ENCODE data around the gene PDGFA.
A peak's percentile ranks its signal among the peaks of the same experiment; 100 is the strongest.

Gene PDGFA

DNA sequence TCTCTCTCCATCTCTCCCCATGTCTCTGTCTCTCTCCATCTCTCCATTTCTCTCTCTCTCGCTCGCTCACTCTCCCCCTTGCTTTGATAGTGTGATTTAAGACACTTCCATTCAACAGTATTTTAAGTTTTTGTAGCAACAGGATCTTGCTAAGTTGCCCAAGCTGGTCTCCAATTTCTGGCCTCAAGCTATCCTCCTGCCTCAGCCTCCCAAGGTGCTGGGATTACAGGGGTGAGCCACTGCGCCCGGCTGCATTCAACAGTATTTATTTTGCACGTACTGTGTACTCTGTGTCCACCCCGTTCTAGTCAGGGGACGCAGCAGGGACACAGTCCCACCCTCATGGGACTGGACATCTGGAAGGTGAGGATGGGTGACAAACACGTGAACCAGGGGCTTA, 14.4 kb upstream of the PDGFA start:
- no peak overlapping the region for H3K9ac ChIP-seq (ENCODE audit: low read depth, low read length)
- no peaks in the 10 kb centered on the region for H3K36me3 ChIP-seq (ENCODE audit: insufficient read depth, low read length)
- H3K9me3 ChIP-seq (ENCODE audit: control insufficient read depth, insufficient read depth, low read length): no peaks in the 10 kb centered on the region
- peaks cover 14% of the 10 kb centered on the region; the same call in 1 of the 2 replicates for H3K4me1 ChIP-seq (ENCODE audit: insufficient read depth, low read length)

DNA sequence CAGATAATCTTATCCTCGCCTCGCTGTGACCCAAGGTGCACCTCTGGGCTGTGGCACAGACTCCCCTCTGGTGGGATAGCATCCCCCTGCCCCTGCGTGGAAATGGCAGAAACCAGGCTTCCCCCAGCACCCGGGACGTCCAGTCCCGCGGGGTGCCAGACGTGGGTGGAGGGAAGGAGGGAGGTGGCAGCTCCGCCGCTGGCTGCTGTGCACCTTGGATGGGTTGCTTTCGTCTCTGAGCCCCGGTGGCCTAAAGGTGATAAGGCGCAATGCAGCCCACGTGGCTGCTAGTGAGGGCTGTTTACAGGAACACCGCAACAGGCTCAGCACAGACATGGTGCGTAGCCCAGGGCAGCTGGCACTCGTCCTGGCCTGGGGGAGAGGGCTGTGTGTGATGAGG, 13.6 kb upstream of the PDGFA start:
- no peak overlapping the region for H3K9ac ChIP-seq (ENCODE audit: low read depth, low read length)
- H3K4me1 ChIP-seq (ENCODE audit: insufficient read depth, low read length): peaks cover 7% of the 10 kb centered on the region; the same call in 1 of the 2 replicates
- H3K9me3 ChIP-seq (ENCODE audit: control insufficient read depth, insufficient read depth, low read length): no peaks in the 10 kb centered on the region
- H3K36me3 ChIP-seq (ENCODE audit: insufficient read depth, low read length): no peaks in the 10 kb centered on the region

DNA sequence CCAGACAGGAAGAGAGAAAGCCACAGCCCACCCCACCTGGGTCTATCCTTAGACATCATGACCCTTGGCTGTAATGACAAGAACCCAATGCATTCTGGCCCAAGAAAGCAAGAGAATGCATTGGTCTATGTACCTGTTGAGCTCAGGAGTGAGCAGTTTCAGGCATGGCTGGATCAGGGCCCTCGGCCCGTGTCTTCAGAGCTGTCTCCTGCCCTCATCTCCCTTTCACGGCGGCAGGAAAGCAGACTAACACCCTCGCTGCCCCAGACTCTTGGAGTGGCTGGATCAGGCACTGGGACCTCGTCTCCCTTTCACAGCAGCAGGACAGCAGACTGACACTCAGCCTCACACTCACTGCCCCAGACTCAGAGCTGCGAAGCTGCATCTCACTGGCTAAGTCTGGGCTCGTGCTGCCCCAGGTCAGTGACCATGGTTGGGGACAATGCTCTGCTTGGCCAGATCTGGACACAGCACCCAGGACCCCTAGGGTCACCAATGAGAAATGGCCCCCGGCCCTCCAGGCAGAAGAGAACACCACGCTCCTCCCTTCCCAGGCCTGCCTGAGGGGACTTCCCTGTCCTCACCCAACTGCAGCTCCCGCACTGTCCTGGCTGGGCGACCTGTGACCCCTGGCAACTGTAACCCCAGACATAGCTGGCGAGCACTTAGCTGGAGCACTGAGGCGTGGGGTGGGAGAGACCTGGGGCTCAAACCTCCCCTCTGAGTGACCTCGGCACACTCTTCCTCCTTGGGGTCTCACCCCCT, 12.9 kb upstream of the PDGFA start:
- Histone ChIP-seq H3K4me1 (ENCODE audit: insufficient read depth, low read length) (peaks cover 1% of the 10 kb centered on the region; the same call in 1 of the 2 replicates), H3K9ac (ENCODE audit: low read depth, low read length) (no peak overlapping the region), H3K36me3 (ENCODE audit: insufficient read depth, low read length) (no peaks in the 10 kb centered on the region), H3K9me3 (ENCODE audit: control insufficient read depth, insufficient read depth, low read length) (no peaks in the 10 kb centered on the region)

DNA sequence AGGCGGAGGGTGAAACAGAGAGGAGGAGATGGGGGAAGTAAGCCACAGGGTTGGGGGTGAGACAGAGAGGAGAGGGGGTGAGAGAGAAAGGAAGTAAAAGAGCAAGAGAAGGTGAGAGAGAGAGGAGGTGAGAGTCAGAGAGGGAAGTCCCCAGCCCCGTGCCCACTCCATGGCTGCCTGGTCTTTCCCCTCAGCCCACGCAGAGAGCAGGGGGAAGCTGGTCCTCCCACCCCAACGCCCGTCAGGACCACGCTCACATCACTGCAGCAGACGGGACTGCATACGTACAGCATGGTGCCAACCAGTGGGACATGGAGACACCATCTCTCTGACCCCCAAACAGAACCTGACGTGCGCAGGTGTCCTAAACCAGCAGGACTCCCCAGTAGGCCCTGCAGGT, 12.1 kb upstream of the PDGFA start:
- Histone ChIP-seq H3K9ac (ENCODE audit: low read depth, low read length) (no peak overlapping the region), H3K9me3 (ENCODE audit: control insufficient read depth, insufficient read depth, low read length) (no peaks in the 10 kb centered on the region), H3K4me1 (ENCODE audit: insufficient read depth, low read length) (peaks cover 3% of the 10 kb centered on the region; the same call in 1 of the 2 replicates), H3K36me3 (ENCODE audit: insufficient read depth, low read length) (no peaks in the 10 kb centered on the region)

DNA sequence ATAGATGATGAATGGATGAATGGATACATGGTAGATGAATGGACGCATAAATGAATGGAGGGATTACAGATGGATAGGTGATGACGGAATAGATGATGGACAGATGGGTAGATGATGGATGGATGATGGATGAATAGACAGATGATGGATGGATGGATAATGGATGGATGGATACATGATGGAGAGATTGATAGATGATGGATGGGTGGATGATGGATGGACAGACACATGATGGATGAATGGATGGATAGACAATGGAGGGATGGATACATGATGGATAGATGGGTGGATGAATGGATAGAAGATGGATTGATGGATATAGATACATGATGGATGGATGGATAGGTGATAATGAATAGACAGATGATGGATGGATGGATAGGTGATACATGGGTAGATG, 8.8 kb upstream of the PDGFA start:
- Histone ChIP-seq H3K4me1 (ENCODE audit: insufficient read depth, low read length) (peaks cover 8% of the 10 kb centered on the region; the same call in 1 of the 2 replicates), H3K9ac (ENCODE audit: low read depth, low read length) (no peak overlapping the region), H3K9me3 (ENCODE audit: control insufficient read depth, insufficient read depth, low read length) (no peaks in the 10 kb centered on the region), H3K36me3 (ENCODE audit: insufficient read depth, low read length) (no peaks in the 10 kb centered on the region)

DNA sequence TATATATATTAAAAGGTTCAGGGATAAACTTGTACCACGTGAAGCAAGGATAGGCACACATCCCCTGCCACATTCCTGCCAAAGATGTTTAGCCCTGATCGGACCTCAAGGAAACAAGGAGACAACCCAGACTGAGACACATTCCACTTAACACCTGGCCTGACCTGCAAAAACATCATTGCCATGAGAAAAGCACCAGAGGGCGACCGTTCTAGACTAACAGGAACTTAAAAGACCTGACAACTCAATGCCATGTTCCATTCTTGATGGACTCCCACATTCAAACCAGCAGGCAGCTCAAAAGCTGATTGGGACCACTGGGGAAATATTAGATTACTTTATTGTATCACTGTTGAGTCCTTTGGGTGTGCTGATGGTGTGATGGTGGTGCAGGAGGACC, 8.1 kb upstream of the PDGFA start:
- Histone ChIP-seq H3K4me1 (ENCODE audit: insufficient read depth, low read length) (peaks cover 8% of the 10 kb centered on the region; the same call in 1 of the 2 replicates), H3K9me3 (ENCODE audit: control insufficient read depth, insufficient read depth, low read length) (no peaks in the 10 kb centered on the region), H3K9ac (ENCODE audit: low read depth, low read length) (no peak overlapping the region), H3K36me3 (ENCODE audit: insufficient read depth, low read length) (no peaks in the 10 kb centered on the region)

DNA sequence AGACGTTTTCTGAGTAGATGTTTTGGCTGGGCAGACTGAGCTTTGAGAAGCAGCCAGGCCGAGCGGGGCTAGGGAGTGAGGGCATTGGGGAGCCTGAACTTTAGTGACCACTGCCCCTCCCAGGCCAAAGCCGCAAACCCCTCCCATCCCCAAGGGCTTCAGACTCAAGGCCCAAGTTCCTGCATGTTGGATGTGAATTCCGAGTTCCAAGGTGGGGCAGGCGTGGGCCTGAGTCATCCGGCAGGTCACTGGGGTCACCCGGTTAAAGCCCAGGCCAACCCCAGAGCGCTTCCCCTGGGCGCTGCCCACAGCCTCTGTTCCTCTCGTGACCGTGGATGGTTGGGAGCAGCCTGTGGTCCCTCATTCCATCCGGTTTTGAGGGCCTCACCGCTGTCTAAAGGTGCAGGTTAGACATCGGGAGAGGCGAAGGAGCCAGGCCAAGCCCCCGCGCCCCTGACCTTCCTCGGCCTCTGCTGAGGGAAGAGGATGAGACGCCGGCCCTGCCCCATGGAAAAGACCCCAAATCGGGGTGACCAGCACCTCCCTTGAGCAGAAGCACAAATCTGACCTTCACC, 6.9 kb upstream of the PDGFA start:
- H3K36me3 ChIP-seq (ENCODE audit: insufficient read depth, low read length): no peaks in the 10 kb centered on the region
- no peak overlapping the region for H3K9ac ChIP-seq (ENCODE audit: low read depth, low read length)
- no peaks in the 10 kb centered on the region for H3K9me3 ChIP-seq (ENCODE audit: control insufficient read depth, insufficient read depth, low read length)
- peaks cover 8% of the 10 kb centered on the region; the same call in 1 of the 2 replicates for H3K4me1 ChIP-seq (ENCODE audit: insufficient read depth, low read length)

DNA sequence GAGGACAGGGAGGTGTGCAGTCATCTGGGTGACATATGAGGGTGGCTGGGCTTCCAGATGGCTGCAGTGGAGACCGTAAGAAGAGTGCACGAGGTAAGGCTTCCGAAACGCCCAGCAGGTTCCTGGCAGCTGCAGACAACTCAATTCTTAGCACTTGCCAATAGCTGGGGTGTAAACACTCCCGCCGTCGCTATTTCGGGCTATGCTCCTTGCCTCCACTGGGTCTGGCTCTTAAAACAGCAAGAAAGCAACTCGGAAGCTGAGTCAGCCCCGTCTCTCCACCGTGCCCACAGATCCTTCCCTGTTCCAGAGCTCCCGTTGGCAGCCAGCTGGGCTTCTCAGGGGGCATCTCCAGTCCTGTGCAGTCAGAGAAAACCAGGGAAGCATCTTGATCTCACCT, 6.1 kb upstream of the PDGFA start:
- H3K9me3 ChIP-seq (ENCODE audit: control insufficient read depth, insufficient read depth, low read length): no peaks in the 10 kb centered on the region
- H3K9ac ChIP-seq (ENCODE audit: low read depth, low read length): no peak overlapping the region
- H3K36me3 ChIP-seq (ENCODE audit: insufficient read depth, low read length): no peaks in the 10 kb centered on the region
- H3K4me1 ChIP-seq (ENCODE audit: insufficient read depth, low read length): peaks cover 8% of the 10 kb centered on the region; the same call in 1 of the 2 replicates

DNA sequence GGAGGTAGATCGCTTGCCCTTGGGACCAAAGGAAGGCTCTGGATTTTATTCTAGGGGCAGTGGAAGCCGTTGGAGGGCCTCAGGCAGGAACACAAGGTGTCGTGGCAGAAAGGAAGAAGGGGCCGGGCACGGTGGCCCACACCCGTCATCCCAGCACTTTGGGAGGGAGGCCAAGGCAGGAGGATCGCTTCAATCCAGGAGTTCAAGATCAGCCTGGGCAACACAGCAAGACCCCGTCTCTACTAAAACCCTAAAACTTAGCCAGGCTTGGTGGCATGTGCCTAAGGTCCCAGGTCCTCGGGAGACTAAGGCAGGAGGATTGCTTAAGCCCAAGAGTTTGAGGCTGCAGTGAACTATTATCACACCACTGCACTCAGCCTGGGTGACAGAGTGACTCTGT, 5.2 kb upstream of the PDGFA start:
- H3K36me3 ChIP-seq (ENCODE audit: insufficient read depth, low read length): no peaks in the 10 kb centered on the region
- H3K4me1 ChIP-seq (ENCODE audit: insufficient read depth, low read length): peaks cover 8% of the 10 kb centered on the region; the same call in 1 of the 2 replicates
- H3K9me3 ChIP-seq (ENCODE audit: control insufficient read depth, insufficient read depth, low read length): no peaks in the 10 kb centered on the region
- H3K9ac ChIP-seq (ENCODE audit: low read depth, low read length): no peak overlapping the region

DNA sequence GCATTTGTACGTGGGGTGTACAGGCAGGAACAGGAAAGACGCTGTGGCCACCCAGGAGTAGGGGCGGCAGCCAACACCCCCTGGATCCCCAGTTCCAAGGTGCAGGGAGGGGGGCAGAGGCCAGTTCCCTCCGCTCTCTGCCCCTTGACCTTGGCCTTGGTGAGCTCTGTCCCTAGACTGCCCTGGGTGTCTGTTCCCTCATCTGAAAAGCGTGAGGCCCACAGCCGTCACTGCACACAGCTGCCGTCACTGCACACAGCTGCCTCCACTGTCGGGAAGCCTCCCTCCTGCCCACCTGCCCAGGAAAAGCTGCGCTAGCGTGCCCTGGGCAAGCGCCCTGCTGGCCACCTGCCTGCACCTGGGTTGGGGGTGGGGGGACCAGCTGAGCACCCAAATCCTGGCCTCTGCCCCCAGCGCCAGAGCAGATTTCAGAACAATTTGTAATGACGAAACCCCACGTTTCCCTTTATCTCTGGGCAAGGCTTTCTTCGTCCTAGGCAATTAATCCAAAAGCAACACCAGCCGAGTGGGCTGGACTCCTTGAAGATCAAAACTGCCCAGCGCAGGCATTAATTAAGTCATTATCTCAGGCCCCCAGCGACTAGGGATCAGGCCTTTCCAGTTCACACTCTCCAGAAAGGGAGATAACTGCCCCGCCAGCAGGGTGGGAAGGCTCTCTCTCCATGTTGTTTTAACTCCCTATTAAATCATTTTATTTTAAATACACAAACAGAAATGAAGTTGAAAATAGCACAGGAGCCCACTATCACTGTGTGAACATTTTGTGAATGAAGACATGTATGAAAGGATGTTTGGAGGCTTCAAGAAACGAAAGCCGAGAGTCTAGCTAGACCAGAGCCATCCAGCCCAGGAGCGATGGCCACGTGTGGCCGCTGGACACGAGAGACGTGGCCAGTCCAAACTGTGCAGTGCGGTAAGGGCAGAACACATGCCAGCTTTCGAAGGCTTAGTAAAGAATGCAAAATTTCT, 4.0 kb upstream of the PDGFA start:
- no peak overlapping the region; the same call in 1 of the 2 replicates for H3K9ac ChIP-seq (ENCODE audit: low read depth, low read length)

DNA sequence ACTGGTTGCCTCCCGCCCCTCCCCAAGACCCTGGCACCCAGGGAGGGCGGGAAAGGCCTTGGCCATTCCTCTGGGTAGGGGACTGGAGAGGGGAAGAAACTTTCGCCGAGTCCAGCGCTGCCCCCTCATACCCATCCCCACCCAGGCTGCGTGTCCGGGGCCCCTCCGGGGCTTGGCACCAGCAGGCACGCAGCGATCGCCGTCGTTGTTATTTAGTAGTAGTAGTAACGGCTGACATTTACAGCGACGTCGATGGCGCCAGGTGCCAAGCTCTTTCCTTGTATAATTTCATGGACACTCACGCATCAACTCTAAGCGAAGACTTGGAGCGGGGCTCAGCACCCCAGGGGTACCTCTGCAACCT, 3.3 kb upstream of the PDGFA start:
- no peaks in the 10 kb centered on the region for H3K9me3 ChIP-seq (ENCODE audit: control insufficient read depth, insufficient read depth, low read length)
- H3K9ac ChIP-seq (ENCODE audit: low read depth, low read length): peak overlapping the region; percentile 46; the same call in 1 of the 2 replicates
- no peaks in the 10 kb centered on the region for H3K36me3 ChIP-seq (ENCODE audit: insufficient read depth, low read length)
- peaks cover 8% of the 10 kb centered on the region; the same call in 1 of the 2 replicates for H3K4me1 ChIP-seq (ENCODE audit: insufficient read depth, low read length)

More for the DNA sequence above, 4.0 kb upstream of the PDGFA start:
- Histone ChIP-seq H3K36me3 (ENCODE audit: insufficient read depth, low read length) (no peaks in the 10 kb centered on the region), H3K4me1 (ENCODE audit: insufficient read depth, low read length) (peaks cover 8% of the 10 kb centered on the region; the same call in 1 of the 2 replicates), H3K9me3 (ENCODE audit: control insufficient read depth, insufficient read depth, low read length) (no peaks in the 10 kb centered on the region)

DNA sequence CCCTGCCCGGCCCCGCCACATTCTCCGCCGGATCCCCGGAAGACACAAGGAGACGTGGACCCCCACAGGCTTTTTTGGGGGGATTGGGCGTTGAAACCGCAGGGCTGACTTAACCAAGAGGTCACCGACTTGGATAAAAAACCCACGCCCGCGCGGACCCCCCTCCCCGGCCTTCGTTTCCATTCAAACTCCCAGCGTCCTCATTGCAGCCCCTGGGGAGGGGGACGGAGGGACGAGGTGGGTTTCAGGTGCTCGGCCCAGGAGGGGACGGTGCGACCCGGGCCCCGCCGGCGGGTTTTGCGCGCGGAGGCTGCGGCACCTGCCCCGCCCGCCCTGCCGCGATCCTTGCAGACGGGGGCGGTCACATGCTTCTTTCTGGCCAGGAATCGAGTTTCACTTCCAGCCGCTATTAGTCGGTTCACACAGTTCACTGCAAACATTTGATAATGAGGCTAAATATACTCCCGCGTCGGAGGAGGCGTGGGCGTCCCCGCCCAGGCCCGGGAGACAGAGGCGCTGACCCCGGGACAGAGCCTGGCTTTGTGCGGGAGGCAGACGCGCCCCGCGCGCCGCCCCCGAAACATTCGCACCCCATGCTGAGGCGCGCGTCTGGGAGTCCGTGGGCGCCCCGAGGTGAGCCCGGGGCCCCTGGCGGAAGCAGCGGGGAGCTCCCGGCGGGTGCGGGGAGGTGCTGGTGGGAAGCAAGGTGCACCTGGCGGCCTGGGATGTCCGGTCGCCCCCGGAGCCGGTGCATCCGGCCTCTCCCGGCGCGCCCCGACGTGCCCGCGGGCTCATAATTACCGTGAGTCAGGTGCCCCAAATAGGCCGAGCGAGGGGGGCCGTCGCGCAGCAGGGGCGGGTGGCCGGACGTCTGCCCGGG, 2.7 kb upstream of the PDGFA start:
- Histone ChIP-seq H3K9ac (ENCODE audit: low read depth, low read length) (peak overlapping the region; percentile 46), H3K9me3 (ENCODE audit: control insufficient read depth, insufficient read depth, low read length) (no peaks in the 10 kb centered on the region), H3K36me3 (ENCODE audit: insufficient read depth, low read length) (no peaks in the 10 kb centered on the region), H3K4me1 (ENCODE audit: insufficient read depth, low read length) (peaks cover 8% of the 10 kb centered on the region; the same call in 1 of the 2 replicates)

DNA sequence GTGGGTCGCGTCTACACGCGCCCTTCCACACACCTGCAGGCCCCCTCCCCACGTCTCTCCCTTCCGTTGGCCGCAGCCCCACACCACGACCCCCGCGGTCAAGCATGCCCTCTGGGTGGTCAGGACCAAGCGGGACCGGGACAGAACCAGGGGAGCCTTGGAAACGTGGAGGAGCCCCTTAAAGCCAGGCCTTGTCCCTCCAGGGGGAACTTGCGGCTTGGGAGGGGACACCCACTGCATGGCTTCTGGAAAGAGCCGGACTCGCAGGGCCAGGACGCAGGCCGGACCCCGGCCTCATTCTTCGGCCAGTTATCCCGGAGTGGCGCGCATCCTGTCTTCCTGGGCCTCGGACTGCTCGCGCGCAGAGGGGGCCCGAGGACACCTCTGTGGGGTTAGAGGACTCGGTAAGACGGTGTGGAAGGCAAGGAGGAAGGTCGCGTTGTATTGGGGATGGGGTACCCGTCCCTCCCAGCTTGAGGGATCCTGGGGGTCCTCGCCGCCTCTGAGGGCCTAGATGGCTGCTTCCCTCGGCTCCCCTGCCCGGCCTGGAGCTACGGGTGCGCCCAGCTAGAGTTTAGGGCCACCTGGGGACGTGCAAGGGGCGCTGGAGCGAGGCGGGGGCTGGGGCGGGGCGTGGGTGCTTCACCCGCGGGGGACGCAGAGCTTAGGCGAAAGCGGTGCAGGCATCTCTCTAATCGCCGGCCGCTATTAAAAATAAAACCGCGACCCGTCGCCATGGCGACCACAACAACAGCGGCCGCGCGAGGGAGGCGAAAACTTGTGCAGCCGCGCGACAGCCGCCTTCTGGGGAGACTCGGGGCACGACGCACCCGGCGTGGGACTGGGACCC, 1.8 kb upstream of the PDGFA start:
- H3K9me3 ChIP-seq (ENCODE audit: control insufficient read depth, insufficient read depth, low read length): no peaks in the 10 kb centered on the region
- no peaks in the 10 kb centered on the region for H3K36me3 ChIP-seq (ENCODE audit: insufficient read depth, low read length)
- peak overlapping the region; percentile 46; the same call in 1 of the 2 replicates for H3K9ac ChIP-seq (ENCODE audit: low read depth, low read length)
- peaks cover 2% of the 10 kb centered on the region; the same call in 1 of the 2 replicates for H3K4me1 ChIP-seq (ENCODE audit: insufficient read depth, low read length)

All from ES-I3 (cell line).